Thyroid gland (tissue), 4 donors: Measurements from ENCODE around the gene MRC2.

Experiments
- CTCF ChIP-seq, 6 experiments: fragments of 200-600 bp in 3 of 6; fragments of 450-650 bp in 3 of 6; sonication (generic) in 3 of 6; IDR thresholded peaks; one replicate each; pipeline ENCODE4 v1.5.1; 2016 to 2019; ENCODE audit warnings: antibody characterized with exemption in 6 of 6, mild to moderate bottlenecking in 2 of 6, inconsistent platforms in 1 of 6, moderate library complexity in 1 of 6
- POLR2A ChIP-seq, 2 donors: fragments of 450-650 bp; IDR thresholded peaks; one replicate each; pipeline ENCODE4 v1.6.1; 2017; ENCODE audit warnings: antibody characterized with exemption in 2 of 2, mild to moderate bottlenecking in 2 of 2, moderate library complexity in 1 of 2

DNA sequence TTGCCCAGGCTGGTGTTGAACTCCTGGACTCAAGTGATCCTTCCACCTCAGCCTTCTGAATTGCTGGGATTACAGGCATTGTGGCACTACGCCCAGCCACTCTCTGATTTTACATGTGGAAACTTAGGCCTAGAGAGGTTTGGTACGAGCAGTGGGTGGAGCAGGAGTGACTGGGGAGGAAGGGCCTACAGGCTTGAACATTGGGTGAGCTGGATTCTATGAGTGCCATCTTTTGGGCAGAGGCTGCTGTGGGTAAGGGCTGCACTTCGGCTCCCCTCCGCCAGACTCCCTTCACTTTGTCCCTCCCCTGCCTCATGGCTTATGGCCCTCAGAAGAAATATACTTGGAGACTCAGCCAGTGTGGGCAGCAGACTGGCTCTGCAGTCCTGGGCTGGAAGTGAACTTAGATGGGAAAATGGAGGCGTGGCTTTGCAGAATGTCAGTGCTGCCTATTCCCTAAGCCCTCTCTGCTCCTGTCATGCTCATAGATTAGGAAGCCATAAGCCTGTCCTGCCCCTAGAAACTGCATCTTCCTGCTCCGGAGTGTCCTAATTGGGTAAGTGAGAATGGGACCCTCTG, 9.5 kb upstream of the MRC2 start:
- TF ChIP-seq CTCF (IDR thresholded peaks at IDR 0.05) (no peak), POLR2A (IDR thresholded peaks at IDR 0.05) (no peak)
